Measurements from ENCODE around the gene CDC42BPG. TPM values are rescaled to one million over a fixed set of nuclear protein-coding genes. Genes with fewer than 3 reads are reported as not detected.

The CDC42BPG gene
- total and polyA plus RNA-seq, 9 of the 15 experiments (the other 6 are each of a cell fraction or from before 2014, with no cell fraction given), result 0.04 to 8.8 (median 2.1) TPM

- Histone ChIP-seq H3K4me2 (ENCODE audit: insufficient read depth, low read length) (no peak overlapping the region), H4K20me1 (replicated peaks; ENCODE audit: control insufficient read depth, insufficient read depth, low read length) (no peaks in the 10 kb centered on the region), H3K27me3 (ENCODE audit: control insufficient read depth in 2 of 2, insufficient read depth in 2 of 2, low read length in 2 of 2) (no peaks in the 10 kb centered on the region), H3K4me3 (no peak overlapping the region), H3K36me3 (ENCODE audit: control insufficient read depth, insufficient read depth, low read length) (peaks cover 25% of the 10 kb centered on the region; the same call in 1 of the 3 replicates), H3K9me1 (ENCODE audit: control insufficient read depth, insufficient read depth, low read length) (no peaks in the 10 kb centered on the region), H2AFZ (ENCODE audit: low read depth, low read length) (no peak overlapping the region), H3K79me2 (ENCODE audit: control insufficient read depth, insufficient read depth, low read length) (no peaks in the 10 kb centered on the region), H3K9ac (ENCODE audit: insufficient read depth in 1 of 2, low read depth in 2 of 2, low read length in 2 of 2) (peak overlapping the region in 1 of 2 experiments; percentile 60; a peak in 2 of 4 replicates), H3K27ac (ENCODE audit: extremely low read depth, low read depth, low read length) (no peak overlapping the region; the same call in 2 of the 3 replicates), H3K4me1 (replicated peaks in 1 of 2; ENCODE audit: control insufficient read depth in 2 of 2, insufficient read depth in 2 of 2, low read length in 2 of 2) (peaks cover 29 to 91% of the 10 kb centered on the region in 2 experiments), H3K9me3 (replicated peaks; ENCODE audit: control insufficient read depth, insufficient read depth, low read depth, low read length) (no peaks in the 10 kb centered on the region)
- no peak for ATAC-seq
- no peak for DNase-seq (ENCODE audit: extremely low read depth in 1 of 4, low spot score in 3 of 4)
- BruUV-seq (replicated peaks), result no TSS peak
- no peak for FAIRE-seq
- 73% methylated on average over 10 of the region's 11 CpGs for WGBS (ENCODE audit: insufficient coverage, low coverage, missing lambda C conversion rate)
- ChIA-PET CTCF (ENCODE audit: low intra/inter-chr PET ratio) (interaction anchor here (2.4 to 3.4 kb wide), 2 partner anchors 45 to 104 kb away, joined by 13 to 39 read pairs; no protein-coding TSS in a partner anchor), POLR2A (interaction anchor here (0.8 to 1.5 kb wide), 4 partner anchors 11 to 43 kb away, joined by 3 to 4 read pairs (median 3); no protein-coding TSS in a partner anchor)
- in situ Hi-C loops (cut with MboI), result loop anchor here (5.0 kb wide), 2 partner anchors 45 to 105 kb away; no protein-coding TSS in a partner anchor
- intact Hi-C loops (cut with micrococcal nuclease), result loop anchor here (5.0 kb wide), 1 partner anchor 105 kb away; no protein-coding TSS in a partner anchor
- TF ChIP-seq TCFL5 (CRISPR knock-in tag; conservative IDR thresholded peaks at IDR 0.05) (no peak), NR1H2 (CRISPR knock-in tag; IDR thresholded peaks at IDR 0.05) (no peak), MLLT1 (IDR thresholded peaks at IDR 0.05) (no peak), ZNF124 (CRISPR knock-in tag; IDR thresholded peaks at IDR 0.05) (no peak), ZBTB49 (CRISPR knock-in tag; IDR thresholded peaks at IDR 0.05; ENCODE audit: borderline replicate concordance) (no peak), SMARCC2 (IDR thresholded peaks at IDR 0.05; ENCODE audit: low read depth) (no peak), HSF4 (CRISPR knock-in tag; IDR thresholded peaks at IDR 0.05; ENCODE audit: borderline replicate concordance) (no peak), ZFP36 (IDR thresholded peaks at IDR 0.05; ENCODE audit: low read depth, low read length, partially characterized antibody) (peak; percentile 51), YY1 (IDR thresholded peaks at IDR 0.05; ENCODE audit: borderline replicate concordance in 1 of 3, control insufficient read depth in 1 of 3, extremely low read depth in 1 of 3, insufficient read depth in 3 of 3, insufficient read length in 1 of 3, insufficient replicate concordance in 2 of 3, low read depth in 1 of 3, low read length in 2 of 3) (no peak), GMEB1 (CRISPR knock-in tag; IDR thresholded peaks at IDR 0.05) (no peak), U2AF1 (optimal IDR thresholded peaks at IDR 0.05; ENCODE audit: low read depth, low read length) (no peak)
Observed at GRCh38 chr11:64892411-64892831, 48.0 kb upstream of the CDC42BPG start.

Measured in K562 (cell line).